A673 (cell line): Measurements from ENCODE around the gene GATA1.

ENCODE experiments used
- EZH2 ChIP-seq: fragments of 200-600 bp; sonication (generic); IDR thresholded peaks from 2 replicates; pipeline ENCODE4 v1.6.1; 2017; ENCODE audit warnings: borderline replicate concordance, low read depth, mild to moderate bottlenecking, mixed read lengths, antibody characterized with exemption, low read length; ENCODE audit not compliant: poor library complexity, severe bottlenecking
- TF ChIP-seq, protein P1 (sequence below): fragments of 300-800, 200-600 bp; sonication (generic); conservative IDR thresholded peaks from 2 replicates; pipeline ENCODE4 v1.5.1; 2017; ENCODE audit warnings: low read depth, mild to moderate bottlenecking, antibody characterized with exemption, low read length, moderate library complexity, mixed read lengths

DNA sequence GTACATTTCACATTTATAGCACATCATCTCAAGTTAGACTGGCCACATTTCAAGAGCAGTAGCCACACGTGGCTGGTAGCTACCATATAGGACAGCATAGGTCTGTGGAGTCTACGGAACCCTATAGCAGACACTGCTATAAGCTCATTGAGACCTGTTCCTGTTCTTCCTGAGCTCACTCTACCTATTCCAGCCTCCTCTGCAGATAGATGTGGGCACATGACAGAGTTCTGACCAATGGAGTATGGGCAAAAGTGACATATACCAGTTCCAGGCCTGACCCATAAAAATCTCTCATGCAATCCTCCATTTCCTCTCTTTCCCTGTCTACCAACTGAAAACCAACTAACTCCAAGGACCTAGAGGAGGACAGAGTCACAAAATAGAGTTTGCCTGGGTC, 11.9 kb downstream of the GATA1 start:
- TF ChIP-seq, protein P1, sequence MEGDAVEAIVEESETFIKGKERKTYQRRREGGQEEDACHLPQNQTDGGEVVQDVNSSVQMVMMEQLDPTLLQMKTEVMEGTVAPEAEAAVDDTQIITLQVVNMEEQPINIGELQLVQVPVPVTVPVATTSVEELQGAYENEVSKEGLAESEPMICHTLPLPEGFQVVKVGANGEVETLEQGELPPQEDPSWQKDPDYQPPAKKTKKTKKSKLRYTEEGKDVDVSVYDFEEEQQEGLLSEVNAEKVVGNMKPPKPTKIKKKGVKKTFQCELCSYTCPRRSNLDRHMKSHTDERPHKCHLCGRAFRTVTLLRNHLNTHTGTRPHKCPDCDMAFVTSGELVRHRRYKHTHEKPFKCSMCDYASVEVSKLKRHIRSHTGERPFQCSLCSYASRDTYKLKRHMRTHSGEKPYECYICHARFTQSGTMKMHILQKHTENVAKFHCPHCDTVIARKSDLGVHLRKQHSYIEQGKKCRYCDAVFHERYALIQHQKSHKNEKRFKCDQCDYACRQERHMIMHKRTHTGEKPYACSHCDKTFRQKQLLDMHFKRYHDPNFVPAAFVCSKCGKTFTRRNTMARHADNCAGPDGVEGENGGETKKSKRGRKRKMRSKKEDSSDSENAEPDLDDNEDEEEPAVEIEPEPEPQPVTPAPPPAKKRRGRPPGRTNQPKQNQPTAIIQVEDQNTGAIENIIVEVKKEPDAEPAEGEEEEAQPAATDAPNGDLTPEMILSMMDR: no peak
- TF ChIP-seq EZH2: no peak
